Measurements from ENCODE around the gene TNKS1BP1. TPM values are rescaled to one million over a fixed set of nuclear protein-coding genes. Genes with fewer than 3 reads are reported as not detected.
"Not testable (repeated sequence)": the region's sequence is repeated elsewhere in the genome, so short reads cannot be mapped to it uniquely, and the experiment has no call there.

Gene TNKS1BP1
- polyA plus RNA-seq, 4 donors, result 65.8 to 74.5 (median 68.7) TPM

GRCh38 chr11:57357310-57357709 is 32.6 kb upstream of the TNKS1BP1 start:
- DNase-seq (ENCODE audit: low read depth in 4 of 4, low spot score in 2 of 4), result no peak

- no peak for DNase-seq (ENCODE audit: low read depth in 4 of 4, low spot score in 2 of 4)
Measured at GRCh38 chr11:57356268-57356667, 31.5 kb upstream of the TNKS1BP1 start.

- no peak for DNase-seq (ENCODE audit: low read depth in 4 of 4, low spot score in 2 of 4)
Measured at GRCh38 chr11:57354699-57355098, 29.9 kb upstream of the TNKS1BP1 start.

- DNase-seq (ENCODE audit: low read depth in 4 of 4, low spot score in 2 of 4), result no peak
Measured at GRCh38 chr11:57353852-57354251, 29.1 kb upstream of the TNKS1BP1 start.

GRCh38 chr11:57353446-57353845 is 28.7 kb upstream of the TNKS1BP1 start:
- no peak for DNase-seq (ENCODE audit: low read depth in 4 of 4, low spot score in 2 of 4)

- no peak for DNase-seq (ENCODE audit: low read depth in 4 of 4, low spot score in 2 of 4)
Measured at GRCh38 chr11:57353036-57353435, 28.3 kb upstream of the TNKS1BP1 start.

GRCh38 chr11:57349491-57350274 is 24.9 kb upstream of the TNKS1BP1 start:
- no peak for DNase-seq (ENCODE audit: low read depth in 4 of 4, low spot score in 2 of 4)

- no peak for DNase-seq (ENCODE audit: low read depth in 4 of 4, low spot score in 2 of 4)
Measured at GRCh38 chr11:57348636-57349313, 24.0 kb upstream of the TNKS1BP1 start.

GRCh38 chr11:57348052-57348451 is 23.3 kb upstream of the TNKS1BP1 start:
- no peak for DNase-seq (ENCODE audit: low read depth in 4 of 4, low spot score in 2 of 4)

- no peak for DNase-seq (ENCODE audit: low read depth in 4 of 4, low spot score in 2 of 4)
Measured at GRCh38 chr11:57347336-57347735, 22.6 kb upstream of the TNKS1BP1 start.

GRCh38 chr11:57345555-57346211 is 20.9 kb upstream of the TNKS1BP1 start:
- no peak for DNase-seq (ENCODE audit: low read depth in 4 of 4, low spot score in 2 of 4)

GRCh38 chr11:57344826-57345225 is 20.1 kb upstream of the TNKS1BP1 start:
- DNase-seq (ENCODE audit: low read depth in 4 of 4, low spot score in 2 of 4), result no peak

GRCh38 chr11:57343825-57344224 is 19.1 kb upstream of the TNKS1BP1 start:
- DNase-seq (ENCODE audit: low read depth in 4 of 4, low spot score in 2 of 4), result no peak

- no peak for DNase-seq (ENCODE audit: low read depth in 4 of 4, low spot score in 2 of 4)
Measured at GRCh38 chr11:57342702-57343101, 17.9 kb upstream of the TNKS1BP1 start.

GRCh38 chr11:57341250-57341808 is 16.6 kb upstream of the TNKS1BP1 start:
- DNase-seq (ENCODE audit: low read depth in 4 of 4, low spot score in 2 of 4), result no peak

- peak in 1 of 4 donors; percentile 50 for DNase-seq (ENCODE audit: low read depth in 4 of 4, low spot score in 2 of 4)
Measured at GRCh38 chr11:57340039-57340615, 15.4 kb upstream of the TNKS1BP1 start.

GRCh38 chr11:57339328-57339727 is 14.6 kb upstream of the TNKS1BP1 start:
- no peak for DNase-seq (ENCODE audit: low read depth in 4 of 4, low spot score in 2 of 4)

- DNase-seq (ENCODE audit: low read depth in 4 of 4, low spot score in 2 of 4), result no peak
Measured at GRCh38 chr11:57338142-57338541, 13.4 kb upstream of the TNKS1BP1 start, which contains the start of gene P2RX3. Gene P2RX3 (plus strand): TSS chr11:57338352. CDS start chr11:57338551, 199 bp downstream.

- not testable (repeated sequence) for DNase-seq (ENCODE audit: low read depth in 4 of 4, low spot score in 2 of 4)
Measured at GRCh38 chr11:57336856-57337255, 12.1 kb upstream of the TNKS1BP1 start.

GRCh38 chr11:57336111-57336666 is 11.4 kb upstream of the TNKS1BP1 start:
- no peak for DNase-seq (ENCODE audit: low read depth in 4 of 4, low spot score in 2 of 4)

All from left renal cortex interstitium (tissue), 4 donors.